ENCODE results near the gene DSCAM. TPM values are rescaled to one million over a fixed set of nuclear protein-coding genes. Genes with fewer than 3 reads are reported as not detected.

DSCAM gene
- total RNA-seq, 2 experiments from 2014 or later = not detected

- no peak overlapping the region for H3K4me3 Mint-ChIP-seq
- ChIA-PET POLR2A (no interaction called here), CTCF (no interaction called here)
- H3K9me3 Mint-ChIP-seq = peaks cover 3% of the 10 kb centered on the region
- no peak for DNase-seq
- H3K4me1 Mint-ChIP-seq (ENCODE audit: low read depth) = no peaks in the 10 kb centered on the region
- H3K27me3 Mint-ChIP-seq = no peaks in the 10 kb centered on the region
- intact Hi-C loops (cut with micrococcal nuclease) = no loop called here
- no peaks in the 10 kb centered on the region for H3K36me3 Mint-ChIP-seq
- H3K27ac Mint-ChIP-seq = no peak overlapping the region
Measured at GRCh38 chr21:40505244-40505643, 341.7 kb downstream of the DSCAM start.

GRCh38 chr21:40504825-40505224 lies 342.1 kb downstream of the DSCAM start:
- H3K27ac Mint-ChIP-seq = no peak overlapping the region
- intact Hi-C loops (cut with micrococcal nuclease) = no loop called here
- H3K4me1 Mint-ChIP-seq (ENCODE audit: low read depth) = no peaks in the 10 kb centered on the region
- peaks cover 3% of the 10 kb centered on the region for H3K9me3 Mint-ChIP-seq
- CTCF ChIA-PET = no interaction called here
- no peaks in the 10 kb centered on the region for H3K36me3 Mint-ChIP-seq
- H3K4me3 Mint-ChIP-seq = no peak overlapping the region
- no peaks in the 10 kb centered on the region for H3K27me3 Mint-ChIP-seq
- POLR2A ChIA-PET = no interaction called here
- DNase-seq = no peak

- Mint-ChIP-seq H3K36me3 (peaks cover 4% of the 10 kb centered on the region), H3K27ac (no peak overlapping the region), H3K4me1 (ENCODE audit: low read depth) (no peaks in the 10 kb centered on the region), H3K27me3 (no peaks in the 10 kb centered on the region), H3K9me3 (peaks cover 19% of the 10 kb centered on the region), H3K4me3 (no peak overlapping the region)
- DNase-seq = no peak
- intact Hi-C loops (cut with micrococcal nuclease) = no loop called here
- POLR2A ChIA-PET = no interaction called here
- CTCF ChIA-PET = no interaction called here
Measured at GRCh38 chr21:40496116-40496515, 350.8 kb downstream of the DSCAM start.

GRCh38 chr21:40490408-40490807 lies 356.6 kb downstream of the DSCAM start:
- Mint-ChIP-seq H3K27ac (no peak overlapping the region), H3K4me3 (no peak overlapping the region), H3K36me3 (peaks cover 4% of the 10 kb centered on the region), H3K4me1 (ENCODE audit: low read depth) (no peaks in the 10 kb centered on the region), H3K9me3 (peaks cover 26% of the 10 kb centered on the region), H3K27me3 (no peaks in the 10 kb centered on the region)
- CTCF ChIA-PET = no interaction called here
- intact Hi-C loops (cut with micrococcal nuclease) = no loop called here
- POLR2A ChIA-PET = no interaction called here
- no peak for DNase-seq

GRCh38 chr21:40489001-40489400 lies 358.0 kb downstream of the DSCAM start:
- Mint-ChIP-seq H3K4me1 (ENCODE audit: low read depth) (no peaks in the 10 kb centered on the region), H3K9me3 (peaks cover 23% of the 10 kb centered on the region), H3K27me3 (no peaks in the 10 kb centered on the region), H3K36me3 (peaks cover 4% of the 10 kb centered on the region), H3K27ac (no peak overlapping the region), H3K4me3 (no peak overlapping the region)
- ChIA-PET POLR2A (no interaction called here), CTCF (no interaction called here)
- no peak for DNase-seq
- intact Hi-C loops (cut with micrococcal nuclease) = no loop called here

- intact Hi-C loops (cut with micrococcal nuclease) = no loop called here
- DNase-seq = no peak
- ChIA-PET CTCF (no interaction called here), POLR2A (no interaction called here)
- Mint-ChIP-seq H3K27ac (no peak overlapping the region), H3K4me3 (no peak overlapping the region), H3K9me3 (no peaks in the 10 kb centered on the region), H3K36me3 (no peaks in the 10 kb centered on the region), H3K27me3 (no peaks in the 10 kb centered on the region), H3K4me1 (ENCODE audit: low read depth) (no peaks in the 10 kb centered on the region)
Measured at GRCh38 chr21:40481764-40482163, 365.2 kb downstream of the DSCAM start.

GRCh38 chr21:40474513-40474912 lies 372.4 kb downstream of the DSCAM start:
- Mint-ChIP-seq H3K9me3 (peaks cover 2% of the 10 kb centered on the region), H3K4me1 (ENCODE audit: low read depth) (no peaks in the 10 kb centered on the region), H3K4me3 (no peak overlapping the region), H3K27me3 (no peaks in the 10 kb centered on the region), H3K27ac (no peak overlapping the region), H3K36me3 (no peaks in the 10 kb centered on the region)
- POLR2A ChIA-PET = no interaction called here
- intact Hi-C loops (cut with micrococcal nuclease) = no loop called here
- DNase-seq = no peak
- CTCF ChIA-PET = no interaction called here

- POLR2A ChIA-PET = no interaction called here
- no peaks in the 10 kb centered on the region for H3K4me1 Mint-ChIP-seq (ENCODE audit: low read depth)
Measured at GRCh38 chr21:40472013-40472412, 374.9 kb downstream of the DSCAM start.

GRCh38 chr21:40471103-40471502 lies 375.9 kb downstream of the DSCAM start:
- H3K4me1 Mint-ChIP-seq (ENCODE audit: low read depth) = no peaks in the 10 kb centered on the region
- no peak for DNase-seq
- H3K9me3 Mint-ChIP-seq = peaks cover 2% of the 10 kb centered on the region
- H3K4me3 Mint-ChIP-seq = no peak overlapping the region
- POLR2A ChIA-PET = no interaction called here
- H3K36me3 Mint-ChIP-seq = no peaks in the 10 kb centered on the region
- no peak overlapping the region for H3K27ac Mint-ChIP-seq
- CTCF ChIA-PET = no interaction called here
- intact Hi-C loops (cut with micrococcal nuclease) = no loop called here
- no peaks in the 10 kb centered on the region for H3K27me3 Mint-ChIP-seq

More at GRCh38 chr21:40472013-40472412, 374.9 kb downstream of the DSCAM start:
- Mint-ChIP-seq H3K27me3 (no peaks in the 10 kb centered on the region), H3K4me3 (no peak overlapping the region), H3K27ac (no peak overlapping the region), H3K36me3 (no peaks in the 10 kb centered on the region), H3K9me3 (peaks cover 2% of the 10 kb centered on the region)
- no peak for DNase-seq
- intact Hi-C loops (cut with micrococcal nuclease) = no loop called here
- CTCF ChIA-PET = no interaction called here

GRCh38 chr21:40466893-40467483 lies 380.0 kb downstream of the DSCAM start:
- H3K9me3 Mint-ChIP-seq = peaks cover 4% of the 10 kb centered on the region
- no peaks in the 10 kb centered on the region for H3K4me1 Mint-ChIP-seq (ENCODE audit: low read depth)
- no peak overlapping the region for H3K4me3 Mint-ChIP-seq
- intact Hi-C loops (cut with micrococcal nuclease) = no loop called here
- CTCF ChIA-PET = no interaction called here
- POLR2A ChIA-PET = no interaction called here
- H3K27ac Mint-ChIP-seq = no peak overlapping the region
- DNase-seq = no peak
- no peaks in the 10 kb centered on the region for H3K27me3 Mint-ChIP-seq
- no peaks in the 10 kb centered on the region for H3K36me3 Mint-ChIP-seq

- no peak for DNase-seq
- ChIA-PET CTCF (no interaction called here), POLR2A (no interaction called here)
- Mint-ChIP-seq H3K4me1 (ENCODE audit: low read depth) (no peaks in the 10 kb centered on the region), H3K9me3 (peaks cover 4% of the 10 kb centered on the region), H3K27me3 (no peaks in the 10 kb centered on the region), H3K36me3 (no peaks in the 10 kb centered on the region), H3K27ac (no peak overlapping the region), H3K4me3 (no peak overlapping the region)
- intact Hi-C loops (cut with micrococcal nuclease) = no loop called here
Measured at GRCh38 chr21:40465382-40465781, 381.6 kb downstream of the DSCAM start.

- DNase-seq = no peak
- ChIA-PET POLR2A (no interaction called here), CTCF (no interaction called here)
- Mint-ChIP-seq H3K4me3 (no peak overlapping the region), H3K27ac (no peak overlapping the region), H3K36me3 (no peaks in the 10 kb centered on the region), H3K9me3 (peaks cover 4% of the 10 kb centered on the region), H3K4me1 (ENCODE audit: low read depth) (no peaks in the 10 kb centered on the region), H3K27me3 (no peaks in the 10 kb centered on the region)
- intact Hi-C loops (cut with micrococcal nuclease) = no loop called here
Measured at GRCh38 chr21:40463176-40463575, 383.8 kb downstream of the DSCAM start.

GRCh38 chr21:40461008-40461407 lies 385.9 kb downstream of the DSCAM start:
- Mint-ChIP-seq H3K27me3 (no peaks in the 10 kb centered on the region), H3K9me3 (peaks cover 4% of the 10 kb centered on the region), H3K4me3 (no peak overlapping the region), H3K36me3 (no peaks in the 10 kb centered on the region), H3K4me1 (ENCODE audit: low read depth) (no peaks in the 10 kb centered on the region), H3K27ac (no peak overlapping the region)
- ChIA-PET CTCF (no interaction called here), POLR2A (no interaction called here)
- intact Hi-C loops (cut with micrococcal nuclease) = no loop called here
- DNase-seq = no peak

GRCh38 chr21:40457741-40458140 lies 389.2 kb downstream of the DSCAM start:
- no peaks in the 10 kb centered on the region for H3K27me3 Mint-ChIP-seq
- H3K36me3 Mint-ChIP-seq = no peaks in the 10 kb centered on the region
- no peaks in the 10 kb centered on the region for H3K4me1 Mint-ChIP-seq (ENCODE audit: low read depth)
- ChIA-PET POLR2A (no interaction called here), CTCF (no interaction called here)
- H3K4me3 Mint-ChIP-seq = no peak overlapping the region
- no peak overlapping the region for H3K27ac Mint-ChIP-seq
- H3K9me3 Mint-ChIP-seq = peaks cover 2% of the 10 kb centered on the region
- no peak for DNase-seq
- intact Hi-C loops (cut with micrococcal nuclease) = no loop called here

All from activated CD4-positive, alpha-beta memory T cell treated with anti-CD3 and anti-CD28 coated beads for 36 hours (primary cell).